ENCODE measurements around the gene SLC28A2. TPM values are rescaled to one million over a fixed set of nuclear protein-coding genes. Genes with fewer than 3 reads are reported as not detected.

Gene SLC28A2
- total and polyA plus RNA-seq, 9 of the 15 experiments (the other 6 are each of a cell fraction or from before 2014, with no cell fraction given) = 0.03 to 0.04 TPM; not detected in 7

DNA sequence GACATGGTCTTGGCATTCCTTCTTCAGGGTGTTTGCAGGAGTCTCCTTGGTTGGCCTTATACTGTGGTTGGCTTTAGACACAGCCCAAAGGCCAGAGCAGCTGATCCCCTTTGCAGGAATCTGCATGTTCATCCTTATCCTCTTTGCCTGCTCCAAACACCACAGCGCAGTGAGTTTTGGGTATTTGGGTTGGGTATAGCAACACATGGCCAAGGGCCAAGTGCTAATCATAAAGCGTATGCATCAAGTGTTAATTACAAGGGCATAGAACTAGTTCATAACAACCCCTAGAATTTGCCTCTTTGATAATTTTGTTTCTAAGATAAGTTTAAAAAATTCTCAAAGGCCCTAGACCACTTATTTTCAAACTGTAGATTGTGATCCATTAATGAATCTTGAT, 11.8 kb downstream of the SLC28A2 start:
- no peak overlapping the region for H2AFZ ChIP-seq (ENCODE audit: low read depth, low read length)
- no peaks in the 10 kb centered on the region; a peak in 1 of 5 replicates for H3K27me3 ChIP-seq (ENCODE audit: control insufficient read depth in 2 of 2, insufficient read depth in 2 of 2, low read length in 2 of 2)
- TF ChIP-seq TAF15 (IDR thresholded peaks at IDR 0.05; ENCODE audit: low read depth, low read length) = no peak
- no peak for TF ChIP-seq BDP1 (IDR thresholded peaks at IDR 0.05; ENCODE audit: insufficient read depth, insufficient read length)
- TF ChIP-seq, protein P1, sequence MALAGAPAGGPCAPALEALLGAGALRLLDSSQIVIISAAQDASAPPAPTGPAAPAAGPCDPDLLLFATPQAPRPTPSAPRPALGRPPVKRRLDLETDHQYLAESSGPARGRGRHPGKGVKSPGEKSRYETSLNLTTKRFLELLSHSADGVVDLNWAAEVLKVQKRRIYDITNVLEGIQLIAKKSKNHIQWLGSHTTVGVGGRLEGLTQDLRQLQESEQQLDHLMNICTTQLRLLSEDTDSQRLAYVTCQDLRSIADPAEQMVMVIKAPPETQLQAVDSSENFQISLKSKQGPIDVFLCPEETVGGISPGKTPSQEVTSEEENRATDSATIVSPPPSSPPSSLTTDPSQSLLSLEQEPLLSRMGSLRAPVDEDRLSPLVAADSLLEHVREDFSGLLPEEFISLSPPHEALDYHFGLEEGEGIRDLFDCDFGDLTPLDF (CRISPR knock-in tag; IDR thresholded peaks at IDR 0.05) = no peak
- TF ChIP-seq STAT5B (CRISPR knock-in tag; IDR thresholded peaks at IDR 0.05) = no peak
- TF ChIP-seq ZNF696 (CRISPR knock-in tag; conservative IDR thresholded peaks at IDR 0.05) = no peak
- peak; percentile 31; the same call in 1 of the 2 replicates for TF ChIP-seq NFIC (IDR thresholded peaks at IDR 0.05)
- no peaks in the 10 kb centered on the region for H3K36me3 ChIP-seq (ENCODE audit: control insufficient read depth, insufficient read depth, low read length)
- CTCF ChIA-PET (ENCODE audit: low intra/inter-chr PET ratio) = no interaction called here
- no peak overlapping the region for H3K9ac ChIP-seq (ENCODE audit: insufficient read depth in 1 of 2, low read depth in 2 of 2, low read length in 2 of 2)
- 0% methylated on average over 2 of the region's 2 CpGs for WGBS (ENCODE audit: insufficient coverage, low coverage, missing lambda C conversion rate)
- no TSS peak for BruUV-seq (replicated peaks)
- no peaks in the 10 kb centered on the region for H3K79me2 ChIP-seq (ENCODE audit: control insufficient read depth, insufficient read depth, low read length)
- ATAC-seq (no peak), FAIRE-seq (no peak), DNase-seq (ENCODE audit: extremely low read depth in 1 of 4, low spot score in 3 of 4) (no peak)
- H3K4me1 ChIP-seq (replicated peaks in 1 of 2; ENCODE audit: control insufficient read depth in 2 of 2, insufficient read depth in 2 of 2, low read length in 2 of 2) = no peaks in the 10 kb centered on the region
- H3K4me3 ChIP-seq = no peak overlapping the region
- POLR2A ChIA-PET = no interaction called here
- no peak overlapping the region for H3K27ac ChIP-seq (ENCODE audit: extremely low read depth, low read depth, low read length)
- intact Hi-C loops (cut with micrococcal nuclease) (no loop called here), in situ Hi-C loops (cut with MboI) (no loop called here)
- H3K9me1 ChIP-seq (ENCODE audit: control insufficient read depth, insufficient read depth, low read length) = no peaks in the 10 kb centered on the region
- no peak overlapping the region for H3K4me2 ChIP-seq (ENCODE audit: insufficient read depth, low read length)
- no peaks in the 10 kb centered on the region for H3K9me3 ChIP-seq (replicated peaks; ENCODE audit: control insufficient read depth, insufficient read depth, low read depth, low read length)
- H4K20me1 ChIP-seq (replicated peaks; ENCODE audit: control insufficient read depth, insufficient read depth, low read length) = no peaks in the 10 kb centered on the region
